K562 (cell line): ENCODE results near the gene ATP6V0C. TPM values are rescaled to one million over a fixed set of nuclear protein-coding genes. Genes with fewer than 3 reads are reported as not detected.
A peak's percentile ranks its signal among the peaks of the same experiment; 100 is the strongest.

Experiments used
- ATAC-seq: fragments of 200-7000 bp; cut with Tn5 transposase; 3 replicates; pipeline ENCODE4 v1.9.1; 2020; ENCODE audit warnings: moderate library complexity
- BruUV-seq: library from RNA; stranded (reverse); fragments of 400-500 nt; replicated peaks from 2 replicates; lab custom pipeline; 2021; lab: Mats Ljungman, UMichigan
- CTCF ChIA-PET: fragments of 300-600 bp; formaldehyde crosslinking; extraction: SDS; loops from one replicate; lab custom pipeline; 2021; ENCODE audit warnings: low intra/inter-chr PET ratio; lab: Yijun Ruan, JAX
- POLR2A ChIA-PET: fragments of 300-600, 350-650 bp; sonication (Branson Sonifier 250); formaldehyde crosslinking; extraction: SDS; loops from one replicate; lab custom pipeline; 2021; ENCODE audit warnings: antibody characterized with exemption, inconsistent platforms; lab: Yijun Ruan, JAX
- DNase-seq, 4 experiments: peaks; one replicate each; pipeline versions ENCODE4 v3.0.0 to v3.0.0-alpha.2; 2011 to 2018; ENCODE audit warnings: low spot score in 3 of 4, mixed read lengths in 3 of 4; ENCODE audit errors: extremely low read depth in 1 of 4
- FAIRE-seq: peaks from 2 replicates; lab custom pipeline; 2011; peaks lifted over from hg19 to GRCh38; lab: Jason Lieb, UNC
- H2AFZ ChIP-seq: 2 replicates; pipeline ENCODE4 v1.6.0; 2011; ENCODE audit warnings: low read depth, low read length, control low read depth, inconsistent platforms
- H3K27ac ChIP-seq: fragments of 200-600 bp; 3 replicates; pipeline ENCODE4 v1.8.0; 2011; ENCODE audit warnings: low read depth, mild to moderate bottlenecking, control low read depth, inconsistent platforms, low read length, moderate library complexity, mixed read lengths; ENCODE audit errors: extremely low read depth
- H3K27me3 ChIP-seq, 2 experiments: fragments of 300-600 bp in 1 of 2; 2 replicates in 1 of 2; 3 replicates in 1 of 2; pipeline versions ENCODE4 v1.6.0 to v1.8.0; 2011; ENCODE audit warnings: inconsistent platforms in 2 of 2, low read length in 2 of 2, mild to moderate bottlenecking in 1 of 2, mixed read lengths in 1 of 2, moderate library complexity in 1 of 2; ENCODE audit not compliant: control insufficient read depth in 2 of 2, insufficient read depth in 2 of 2
- H3K36me3 ChIP-seq: fragments of 300-600 bp; 3 replicates; pipeline ENCODE4 v1.8.0; 2011; ENCODE audit warnings: mild to moderate bottlenecking, low read length, inconsistent platforms; ENCODE audit not compliant: control insufficient read depth, insufficient read depth
- H3K4me1 ChIP-seq, 2 experiments: fragments of 200-600 bp in 1 of 2; replicated peaks in 1 of 2; 2 replicates in 1 of 2; 3 replicates in 1 of 2; pipeline versions ENCODE4 v1.5.1 to v1.8.0; 2011; ENCODE audit warnings: inconsistent platforms in 2 of 2, low read length in 2 of 2, mild to moderate bottlenecking in 1 of 2, mixed read lengths in 1 of 2, moderate library complexity in 1 of 2; ENCODE audit not compliant: control insufficient read depth in 2 of 2, insufficient read depth in 2 of 2
- H3K4me2 ChIP-seq: 2 replicates; pipeline ENCODE4 v1.6.1; 2011; ENCODE audit warnings: low read length, control low read depth, inconsistent platforms, mixed read lengths; ENCODE audit not compliant: insufficient read depth
- H3K4me3 ChIP-seq: fragments of 200-600 bp; sonication (generic), shearing (Covaris generic); 2 replicates; pipeline ENCODE4 v1.5.1; 2016; ENCODE audit warnings: control low read depth, inconsistent platforms
- H3K79me2 ChIP-seq: fragments of 200-600 bp; 3 replicates; pipeline ENCODE4 v1.8.0; 2011; ENCODE audit warnings: low read length, inconsistent platforms; ENCODE audit not compliant: control insufficient read depth, insufficient read depth
- H3K9ac ChIP-seq, 2 experiments: 2 replicates each; pipeline versions ENCODE4 v1.6.0 to v1.6.1; 2011; ENCODE audit warnings: low read depth in 2 of 2, low read length in 2 of 2, control low read depth in 1 of 2, inconsistent platforms in 1 of 2, mild to moderate bottlenecking in 1 of 2, mixed read lengths in 1 of 2; ENCODE audit not compliant: insufficient read depth in 1 of 2
- H3K9me1 ChIP-seq: one replicate; pipeline ENCODE4 v1.6.0; 2011; ENCODE audit warnings: inconsistent platforms, mild to moderate bottlenecking, low read length, moderate library complexity; ENCODE audit not compliant: control insufficient read depth, insufficient read depth
- H3K9me3 ChIP-seq: replicated peaks from 2 replicates; pipeline ENCODE4 v1.5.1; 2011; ENCODE audit warnings: low read depth, low read length, inconsistent platforms; ENCODE audit not compliant: control insufficient read depth, insufficient read depth
- H4K20me1 ChIP-seq: replicated peaks from 2 replicates; pipeline ENCODE4 v1.6.1; 2011; ENCODE audit warnings: low read length, inconsistent platforms, mixed read lengths; ENCODE audit not compliant: control insufficient read depth, insufficient read depth
- ARID2 ChIP-seq: fragments of 450-650 bp; IDR thresholded peaks from 2 replicates; pipeline ENCODE4 v1.6.1; 2017; ENCODE audit warnings: antibody characterized with exemption, mild to moderate bottlenecking
- HNRNPUL1 ChIP-seq: fragments of 200-400 bp; formaldehyde crosslinking; IDR thresholded peaks from 2 replicates; pipeline ENCODE4 v1.6.1; 2017; ENCODE audit warnings: low read length
- KAT7 ChIP-seq: sonication (generic); formaldehyde crosslinking; IDR thresholded peaks from 2 replicates; pipeline ENCODE4 v1.8.0; 2022; ENCODE audit warnings: missing genetic modification reagents, mild to moderate bottlenecking, borderline replicate concordance
- MCM7 ChIP-seq, 2 experiments: fragments of 450-650 bp; IDR thresholded peaks; 2 replicates each; pipeline ENCODE4 v1.6.1; 2016 to 2018
- POLR2AphosphoS5 ChIP-seq: IDR thresholded peaks from 2 replicates; pipeline ENCODE4 v1.6.1; 2011; ENCODE audit warnings: mild to moderate bottlenecking, low read depth, low read length, moderate library complexity; ENCODE audit not compliant: control insufficient read depth, insufficient read depth
- RBM22 ChIP-seq: fragments of 200-400 bp; formaldehyde crosslinking; IDR thresholded peaks from 2 replicates; pipeline ENCODE4 v1.6.1; 2018; ENCODE audit warnings: low read length, low read depth; ENCODE audit not compliant: poor library complexity, severe bottlenecking
- SIRT6 ChIP-seq: IDR thresholded peaks from one replicate; pipeline ENCODE4 v1.6.1; 2012; ENCODE audit warnings: low read depth, mild to moderate bottlenecking, control low read depth, inconsistent platforms, low read length, moderate library complexity
- WGBS: fragments of 100-300 bp; shearing (Covaris generic); methylation state at CpG from one replicate; pipeline ENCODE4 v1.1.6; 2016; ENCODE audit warnings: low coverage, mixed read lengths; ENCODE audit not compliant: insufficient coverage; ENCODE audit errors: missing lambda C conversion rate; 5-methylcytosine and 5-hydroxymethylcytosine counted together
- in situ Hi-C: fragments of 300-500 bp; cut with MboI; formaldehyde crosslinking; loops from 4 replicates; pipeline ENCODE4 v1.15.0; 2018; ENCODE audit warnings: inconsistent platforms, mixed read lengths
- intact Hi-C: fragments of 100-400 bp; cut with micrococcal nuclease; formaldehyde crosslinking; loops from 2 replicates; pipeline ENCODE4 v1.14.2; 2022
- polyA plus RNA-seq, 8 experiments: library from polyadenylated mRNA; depleted of rRNA in 4 of 8; stranded (reverse) in 5 of 8; unstranded in 3 of 8; fragments of >200 nt; fragmentation: Nextera tagmentation in 2 of 8; fragmentation: Illumina TruSeq in 1 of 8; extraction: Ambion mirVana in 2 of 8; extraction: Trizol in 1 of 8; gene quantifications; 2 replicates each; pipeline versions ENCODE4 v1.2.1 to v1.2.3, GENCODE V29; 2011 to 2014; ENCODE audit warnings: inconsistent platforms in 1 of 8, missing spikeins in 1 of 8
- total RNA-seq, 7 experiments: library from RNA; depleted of rRNA in 6 of 7; stranded (reverse); fragments of >200 nt in 6 of 7; fragmentation: Illumina TruSeq in 2 of 7; extraction: Trizol in 2 of 7; gene quantifications; 2 replicates each; pipeline versions ENCODE4 v1.2.1 to v1.2.3, GENCODE V29; 2011 to 2021; ENCODE audit warnings: low replicate concordance in 1 of 7
- TF ChIP-seq, protein P1 (sequence below): sonication (generic); formaldehyde crosslinking; IDR thresholded peaks from 2 replicates; pipeline ENCODE4 v1.8.0; 2022; ENCODE audit warnings: mild to moderate bottlenecking, missing genetic modification reagents
- TF ChIP-seq, protein P2 (sequence below): sonication (generic); formaldehyde crosslinking; IDR thresholded peaks from 2 replicates; pipeline ENCODE4 v1.8.0; 2022; ENCODE audit warnings: mild to moderate bottlenecking, low read depth, missing genetic modification reagents
- TF ChIP-seq, protein P3 (sequence below): IDR thresholded peaks from 2 replicates; pipeline ENCODE4 v1.6.1; 2016; ENCODE audit warnings: missing genetic modification characterization, missing compliant biosample characterization

Gene ATP6V0C
- total and polyA plus RNA-seq, 9 of the 15 experiments (the other 6 are each of a cell fraction or from before 2014, with no cell fraction given): 2.9 to 228 (median 22.7) TPM

DNA sequence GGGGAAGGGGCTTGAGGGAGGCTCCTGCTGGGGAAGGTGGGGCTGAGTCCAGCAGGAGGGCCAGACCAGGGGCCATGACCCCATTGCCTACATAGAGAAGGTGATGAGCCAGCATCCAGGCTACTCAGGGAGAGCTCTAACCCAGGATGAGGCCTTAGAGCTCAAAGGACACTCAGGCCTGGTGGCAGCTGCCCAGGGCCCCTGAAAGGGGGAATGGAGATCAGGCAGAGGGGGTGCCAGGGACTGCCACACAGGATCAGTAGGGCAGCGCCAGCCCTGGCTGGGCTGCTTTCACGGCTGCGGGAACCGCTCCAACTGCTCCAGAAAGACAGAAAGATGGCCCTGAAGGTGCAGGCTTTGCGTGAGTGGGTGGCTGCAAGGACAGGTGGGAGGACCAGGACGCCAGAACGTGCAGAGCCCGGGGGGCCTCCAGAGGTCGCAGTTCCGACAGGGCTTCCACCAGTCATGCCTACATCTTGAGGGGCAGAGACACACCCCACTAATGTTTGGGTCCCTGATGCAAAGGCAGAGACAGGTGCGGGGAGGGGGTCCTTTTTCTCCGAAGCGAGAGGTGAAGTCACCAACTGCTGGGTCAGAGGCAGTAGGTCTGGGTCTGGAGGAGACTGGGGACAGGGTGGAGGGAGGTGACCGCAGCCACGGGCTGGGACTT, 882 bp upstream of the ATP6V0C start (continued):
- TF ChIP-seq, protein P1, sequence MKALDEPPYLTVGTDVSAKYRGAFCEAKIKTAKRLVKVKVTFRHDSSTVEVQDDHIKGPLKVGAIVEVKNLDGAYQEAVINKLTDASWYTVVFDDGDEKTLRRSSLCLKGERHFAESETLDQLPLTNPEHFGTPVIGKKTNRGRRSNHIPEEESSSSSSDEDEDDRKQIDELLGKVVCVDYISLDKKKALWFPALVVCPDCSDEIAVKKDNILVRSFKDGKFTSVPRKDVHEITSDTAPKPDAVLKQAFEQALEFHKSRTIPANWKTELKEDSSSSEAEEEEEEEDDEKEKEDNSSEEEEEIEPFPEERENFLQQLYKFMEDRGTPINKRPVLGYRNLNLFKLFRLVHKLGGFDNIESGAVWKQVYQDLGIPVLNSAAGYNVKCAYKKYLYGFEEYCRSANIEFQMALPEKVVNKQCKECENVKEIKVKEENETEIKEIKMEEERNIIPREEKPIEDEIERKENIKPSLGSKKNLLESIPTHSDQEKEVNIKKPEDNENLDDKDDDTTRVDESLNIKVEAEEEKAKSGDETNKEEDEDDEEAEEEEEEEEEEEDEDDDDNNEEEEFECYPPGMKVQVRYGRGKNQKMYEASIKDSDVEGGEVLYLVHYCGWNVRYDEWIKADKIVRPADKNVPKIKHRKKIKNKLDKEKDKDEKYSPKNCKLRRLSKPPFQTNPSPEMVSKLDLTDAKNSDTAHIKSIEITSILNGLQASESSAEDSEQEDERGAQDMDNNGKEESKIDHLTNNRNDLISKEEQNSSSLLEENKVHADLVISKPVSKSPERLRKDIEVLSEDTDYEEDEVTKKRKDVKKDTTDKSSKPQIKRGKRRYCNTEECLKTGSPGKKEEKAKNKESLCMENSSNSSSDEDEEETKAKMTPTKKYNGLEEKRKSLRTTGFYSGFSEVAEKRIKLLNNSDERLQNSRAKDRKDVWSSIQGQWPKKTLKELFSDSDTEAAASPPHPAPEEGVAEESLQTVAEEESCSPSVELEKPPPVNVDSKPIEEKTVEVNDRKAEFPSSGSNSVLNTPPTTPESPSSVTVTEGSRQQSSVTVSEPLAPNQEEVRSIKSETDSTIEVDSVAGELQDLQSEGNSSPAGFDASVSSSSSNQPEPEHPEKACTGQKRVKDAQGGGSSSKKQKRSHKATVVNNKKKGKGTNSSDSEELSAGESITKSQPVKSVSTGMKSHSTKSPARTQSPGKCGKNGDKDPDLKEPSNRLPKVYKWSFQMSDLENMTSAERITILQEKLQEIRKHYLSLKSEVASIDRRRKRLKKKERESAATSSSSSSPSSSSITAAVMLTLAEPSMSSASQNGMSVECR (CRISPR knock-in tag): no peak

DNA sequence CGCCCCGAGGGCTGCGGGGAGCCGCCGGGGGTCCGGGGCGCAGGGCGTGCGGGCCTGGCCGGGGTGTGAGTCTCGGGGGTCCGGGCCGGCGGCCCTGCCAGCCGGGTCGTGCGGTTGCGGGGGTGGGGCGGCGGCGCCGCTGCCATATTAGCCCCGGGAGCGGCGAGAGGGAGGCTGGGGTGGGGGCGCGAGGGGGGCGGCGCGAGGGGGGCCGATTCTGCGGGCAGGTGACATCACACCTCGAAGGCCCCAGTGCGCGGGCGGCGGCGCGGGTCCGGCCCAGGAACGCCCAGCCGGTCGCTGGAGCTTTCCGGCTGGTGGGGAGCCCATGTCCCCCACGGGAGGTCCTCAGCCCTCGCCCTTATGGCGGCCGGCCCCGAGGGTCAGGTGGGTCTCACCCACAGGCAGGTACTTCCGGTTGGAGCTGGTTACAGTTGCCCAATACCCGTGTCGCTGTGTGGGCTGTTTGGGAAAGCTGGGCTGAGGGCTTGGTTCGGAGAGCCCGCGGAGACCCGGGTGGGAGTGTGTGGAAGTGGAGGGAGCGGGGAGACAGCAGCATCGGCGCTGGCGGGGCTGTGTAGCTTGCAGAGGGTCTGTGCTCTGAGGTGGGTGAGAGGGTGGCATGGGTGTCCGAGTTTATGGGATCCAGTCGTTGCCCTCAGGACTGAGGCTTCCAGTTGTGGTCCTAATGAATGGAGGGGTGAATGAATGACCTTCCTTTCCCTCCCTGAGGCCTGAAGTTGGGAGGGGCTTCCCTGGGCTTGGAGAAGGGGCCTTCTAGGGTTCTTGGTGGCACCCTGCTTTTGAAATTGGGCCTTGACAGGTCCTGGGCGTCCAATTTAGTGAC, 804 bp downstream of the ATP6V0C start:
- WGBS: 0% methylated on average over 20 of the region's 63 CpGs
- in situ Hi-C loops (no loop called here), intact Hi-C loops (no loop called here)
- H3K4me3 ChIP-seq: peak overlapping the region; percentile 98
- POLR2A ChIA-PET: interaction anchor here (0.6 to 2.1 kb wide), 13 partner anchors 9 to 494 kb away, joined by 3 to 9 read pairs (median 3); partner anchors contain the start of genes NTHL1, TRAF7 and TSC2
- H3K4me1 ChIP-seq: peaks cover 63 to 95% of the 10 kb centered on the region in 2 experiments
- CTCF ChIA-PET: interaction anchor here (1.0 to 1.1 kb wide), 2 partner anchors 12 to 40 kb away, joined by 4 to 5 read pairs; partner anchors contain the start of gene TBC1D24
- DNase-seq (peak in 2 of 4 experiments; percentile 79 to 80), ATAC-seq (no peak), FAIRE-seq (no peak)
- BruUV-seq: TSS peak; percentile 60
- H3K9ac ChIP-seq: peak overlapping the region; percentile 90 to 96
- peaks cover 40% of the 10 kb centered on the region for H3K36me3 ChIP-seq
- peak overlapping the region; percentile 94 for H3K4me2 ChIP-seq
- H3K9me1 ChIP-seq: peaks cover 8% of the 10 kb centered on the region
- peak overlapping the region; percentile 96 for H3K27ac ChIP-seq
- H3K9me3 ChIP-seq: no peaks in the 10 kb centered on the region
- no peak overlapping the region for H2AFZ ChIP-seq
- no peaks in the 10 kb centered on the region for H3K27me3 ChIP-seq
- peaks cover 46% of the 10 kb centered on the region for H4K20me1 ChIP-seq
- H3K79me2 ChIP-seq: peaks cover 65% of the 10 kb centered on the region
- no peak for TF ChIP-seq HNRNPUL1
- peak; percentile 17 for TF ChIP-seq RBM22
- no peak for TF ChIP-seq MCM7 (IDR thresholded peaks at IDR 0.05)
- TF ChIP-seq SIRT6: no peak
- TF ChIP-seq, protein P2, sequence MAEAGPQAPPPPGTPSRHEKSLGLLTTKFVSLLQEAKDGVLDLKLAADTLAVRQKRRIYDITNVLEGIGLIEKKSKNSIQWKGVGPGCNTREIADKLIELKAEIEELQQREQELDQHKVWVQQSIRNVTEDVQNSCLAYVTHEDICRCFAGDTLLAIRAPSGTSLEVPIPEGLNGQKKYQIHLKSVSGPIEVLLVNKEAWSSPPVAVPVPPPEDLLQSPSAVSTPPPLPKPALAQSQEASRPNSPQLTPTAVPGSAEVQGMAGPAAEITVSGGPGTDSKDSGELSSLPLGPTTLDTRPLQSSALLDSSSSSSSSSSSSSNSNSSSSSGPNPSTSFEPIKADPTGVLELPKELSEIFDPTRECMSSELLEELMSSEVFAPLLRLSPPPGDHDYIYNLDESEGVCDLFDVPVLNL (CRISPR knock-in tag): no peak; the same call in 1 of the 2 replicates
- TF ChIP-seq, protein P3, sequence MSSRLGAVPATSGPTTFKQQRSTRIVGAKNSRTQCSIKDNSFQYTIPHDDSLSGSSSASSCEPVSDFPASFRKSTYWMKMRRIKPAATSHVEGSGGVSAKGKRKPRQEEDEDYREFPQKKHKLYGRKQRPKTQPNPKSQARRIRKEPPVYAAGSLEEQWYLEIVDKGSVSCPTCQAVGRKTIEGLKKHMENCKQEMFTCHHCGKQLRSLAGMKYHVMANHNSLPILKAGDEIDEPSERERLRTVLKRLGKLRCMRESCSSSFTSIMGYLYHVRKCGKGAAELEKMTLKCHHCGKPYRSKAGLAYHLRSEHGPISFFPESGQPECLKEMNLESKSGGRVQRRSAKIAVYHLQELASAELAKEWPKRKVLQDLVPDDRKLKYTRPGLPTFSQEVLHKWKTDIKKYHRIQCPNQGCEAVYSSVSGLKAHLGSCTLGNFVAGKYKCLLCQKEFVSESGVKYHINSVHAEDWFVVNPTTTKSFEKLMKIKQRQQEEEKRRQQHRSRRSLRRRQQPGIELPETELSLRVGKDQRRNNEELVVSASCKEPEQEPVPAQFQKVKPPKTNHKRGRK (tag): no peak
- no peak for TF ChIP-seq ARID2
- TF ChIP-seq POLR2AphosphoS5: no peak
- peak; percentile 47; the same call in 1 of the 2 replicates for TF ChIP-seq KAT7 (CRISPR knock-in tag)
